Neuronal stem cell (in vitro differentiated cells): Measurements from ENCODE around the gene THOC7.

Source experiments
- DNase-seq: peaks from one replicate; pipeline ENCODE4 v3.0.0-alpha.2; 2013; ENCODE audit warnings: low spot score
- H2AFZ ChIP-seq: one replicate; pipeline ENCODE4 v1.6.1; 2013; ENCODE audit warnings: mild to moderate bottlenecking, low read length, inconsistent platforms
- H2AK5ac ChIP-seq: 2 replicates; pipeline ENCODE4 v1.6.1; 2013; ENCODE audit warnings: low read depth, mild to moderate bottlenecking, inconsistent platforms, low read length, moderate library complexity, mixed read lengths
- H2BK120ac ChIP-seq: 2 replicates; pipeline ENCODE4 v1.6.1; 2013; ENCODE audit warnings: low read depth, mild to moderate bottlenecking, inconsistent platforms, low read length, moderate library complexity, mixed read lengths
- H2BK12ac ChIP-seq: one replicate; pipeline ENCODE4 v1.6.1; 2013; ENCODE audit warnings: low read length, inconsistent platforms
- H2BK15ac ChIP-seq: 2 replicates; pipeline ENCODE4 v1.6.1; 2013; ENCODE audit warnings: mild to moderate bottlenecking, low read length, inconsistent platforms, mixed read lengths
- H2BK5ac ChIP-seq: one replicate; pipeline ENCODE4 v1.6.1; 2013; ENCODE audit warnings: inconsistent platforms, mild to moderate bottlenecking, low read length, moderate library complexity
- H3K14ac ChIP-seq: one replicate; pipeline ENCODE4 v1.6.1; 2013; ENCODE audit warnings: low read length, inconsistent platforms
- H3K18ac ChIP-seq: 2 replicates; pipeline ENCODE4 v1.6.1; 2013; ENCODE audit warnings: low read length, inconsistent platforms
- H3K23ac ChIP-seq: 2 replicates; pipeline ENCODE4 v1.6.1; 2013; ENCODE audit warnings: low read depth, mild to moderate bottlenecking, mixed read lengths, low read length, inconsistent platforms; ENCODE audit not compliant: poor library complexity
- H3K27ac ChIP-seq: replicated peaks from 3 replicates; pipeline ENCODE4 v1.5.1; 2013; ENCODE audit warnings: low read length, inconsistent platforms
- H3K27me3 ChIP-seq, 3 experiments: 2 replicates each; pipeline ENCODE4 v1.6.1; 2013; ENCODE audit warnings: low read length in 3 of 3, mild to moderate bottlenecking in 2 of 3, inconsistent platforms in 1 of 3, low read depth in 1 of 3, mixed read lengths in 1 of 3, moderate library complexity in 1 of 3; ENCODE audit not compliant: control insufficient read depth in 3 of 3, insufficient read depth in 3 of 3
- H3K36me3 ChIP-seq, 2 donors: replicated peaks in 1 of 2; 2 replicates each; pipeline ENCODE4 v1.6.1; 2013; ENCODE audit warnings: low read length in 2 of 2; ENCODE audit not compliant: control insufficient read depth in 2 of 2, insufficient read depth in 2 of 2
- H3K4ac ChIP-seq: 2 replicates; pipeline ENCODE4 v1.6.1; 2013; ENCODE audit warnings: inconsistent platforms, mild to moderate bottlenecking, low read length, moderate library complexity
- H3K4me1 ChIP-seq, 2 donors: 1 replicate in 1 of 2; 2 replicates in 1 of 2; pipeline ENCODE4 v1.6.1; 2013; ENCODE audit warnings: low read length in 2 of 2, low read depth in 1 of 2; ENCODE audit not compliant: control insufficient read depth in 2 of 2, insufficient read depth in 1 of 2
- H3K4me2 ChIP-seq: one replicate; pipeline ENCODE4 v1.6.1; 2013; ENCODE audit warnings: mild to moderate bottlenecking, low read length, inconsistent platforms; ENCODE audit not compliant: insufficient read depth, poor library complexity, severe bottlenecking
- H3K4me3 ChIP-seq, 2 donors: 2 replicates each; pipeline ENCODE4 v1.5.1; 2013; ENCODE audit warnings: low read length in 2 of 2, mild to moderate bottlenecking in 2 of 2, inconsistent platforms in 1 of 2, moderate library complexity in 1 of 2
- H3K79me1 ChIP-seq: one replicate; pipeline ENCODE4 v1.6.1; 2013; ENCODE audit warnings: low read depth, mild to moderate bottlenecking, inconsistent platforms, low read length, moderate library complexity
- H3K9ac ChIP-seq: one replicate; pipeline ENCODE4 v1.6.1; 2013; ENCODE audit warnings: mild to moderate bottlenecking, low read depth, low read length, inconsistent platforms; ENCODE audit not compliant: poor library complexity
- H3K9me3 ChIP-seq, 2 donors: replicated peaks in 1 of 2; 2 replicates each; pipeline versions ENCODE3 to v1.6.1; 2013; ENCODE audit warnings: low read length in 2 of 2, mild to moderate bottlenecking in 2 of 2, inconsistent platforms in 1 of 2, low read depth in 1 of 2, mixed read lengths in 1 of 2, moderate library complexity in 1 of 2; ENCODE audit not compliant: control insufficient read depth in 2 of 2, insufficient read depth in 1 of 2
- H4K8ac ChIP-seq: one replicate; pipeline ENCODE4 v1.6.1; 2013; ENCODE audit warnings: low read depth, mild to moderate bottlenecking, inconsistent platforms, low read length, moderate library complexity
- H4K91ac ChIP-seq: one replicate; pipeline ENCODE4 v1.6.1; 2013; ENCODE audit warnings: low read length, low read depth, mild to moderate bottlenecking, inconsistent platforms; ENCODE audit not compliant: poor library complexity
- WGBS, 2 donors: extraction: QIAGEN DNeasy Blood & Tissue Kit; methylation state at CpG; one replicate each; pipeline ENCODE4 v1.1.7; 2013; ENCODE audit warnings: missing lambda C conversion rate in 2 of 2, mixed read lengths in 1 of 2; ENCODE audit not compliant: insufficient read length in 2 of 2, insufficient replicate concordance in 1 of 2; ENCODE audit errors: extremely low coverage in 2 of 2; 5-methylcytosine and 5-hydroxymethylcytosine counted together

THOC7 gene

DNA sequence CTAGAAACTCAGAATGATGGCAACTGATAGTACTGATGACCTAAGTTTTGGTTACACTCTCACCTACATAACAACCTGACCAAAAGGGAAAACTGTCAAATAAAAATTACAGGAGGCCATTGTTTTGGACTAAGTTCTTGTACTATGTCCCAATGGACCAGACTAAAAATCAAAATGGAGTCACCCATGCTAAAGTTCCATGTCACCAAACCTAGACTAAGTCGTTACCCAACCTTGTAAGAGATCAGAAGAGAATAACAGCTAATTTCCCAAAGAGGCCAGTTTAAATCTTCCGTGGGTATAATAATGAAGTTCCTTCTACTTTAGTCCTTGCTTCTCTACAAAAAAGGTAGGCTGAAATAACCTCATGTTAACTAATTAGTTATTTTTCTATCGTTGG is 12.3 kb downstream of the THOC7 start:
- Histone ChIP-seq H2AFZ (no peak overlapping the region), H3K4me2 (no peak overlapping the region), H4K91ac (no peak overlapping the region), H3K23ac (no peak overlapping the region), H3K27ac (no peak overlapping the region), H3K4me3 (no peak overlapping the region), H3K4me1 (peaks cover 2 to 4% of the 10 kb centered on the region in 2 donors), H3K4ac (no peak overlapping the region), H2BK5ac (no peak overlapping the region), H3K36me3 (no peaks in the 10 kb centered on the region), H3K79me1 (no peaks in the 10 kb centered on the region), H3K9ac (no peak overlapping the region), H2BK15ac (no peak overlapping the region), H3K14ac (no peak overlapping the region), H3K9me3 (peaks cover 0 to 2% of the 10 kb centered on the region in 2 donors), H3K18ac (no peak overlapping the region), H2BK12ac (no peak overlapping the region), H4K8ac (no peak overlapping the region), H2BK120ac (no peak overlapping the region), H2AK5ac (no peak overlapping the region), H3K27me3 (no peaks in the 10 kb centered on the region)
- DNase-seq: no peak
- WGBS, 2 donors: no CpG with 5 or more reads among the region's 3 CpGs

DNA sequence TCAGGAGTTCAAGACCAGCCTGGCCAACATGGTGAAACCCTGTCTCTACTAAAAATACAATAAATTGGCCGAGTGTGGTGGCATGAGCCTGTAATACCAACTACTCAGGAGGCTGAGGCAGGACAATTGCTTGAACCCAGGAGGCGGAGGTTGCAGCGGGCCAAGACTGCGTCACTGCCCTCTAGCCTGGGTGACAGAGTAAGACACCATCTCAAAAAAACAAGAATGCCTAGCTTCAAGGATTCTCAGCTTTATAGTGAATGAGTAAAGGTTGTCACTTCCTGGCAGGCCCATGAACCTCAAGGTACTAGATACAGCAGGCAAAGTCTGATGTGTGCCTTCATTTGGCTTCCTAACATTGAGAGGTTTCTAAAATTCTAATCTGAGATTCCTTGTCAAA is 14.4 kb downstream of the THOC7 start:
- H2BK15ac ChIP-seq: no peak overlapping the region
- no peaks in the 10 kb centered on the region for H3K36me3 ChIP-seq
- H3K4me2 ChIP-seq: no peak overlapping the region
- no peak overlapping the region for H2BK5ac ChIP-seq
- no CpG with 5 or more reads among the region's 4 CpGs for WGBS, 2 donors
- no peak overlapping the region for H2BK120ac ChIP-seq
- H4K91ac ChIP-seq: no peak overlapping the region
- no peak overlapping the region for H4K8ac ChIP-seq
- H3K27ac ChIP-seq: no peak overlapping the region
- no peaks in the 10 kb centered on the region for H3K79me1 ChIP-seq
- no peak overlapping the region for H3K14ac ChIP-seq
- no peak overlapping the region for H3K9ac ChIP-seq
- peaks cover 0 to 2% of the 10 kb centered on the region in 2 donors for H3K9me3 ChIP-seq
- H3K4ac ChIP-seq: no peak overlapping the region
- no peak overlapping the region for H3K4me3 ChIP-seq
- H3K4me1 ChIP-seq: peaks cover 3 to 4% of the 10 kb centered on the region in 2 donors
- no peak for DNase-seq
- H3K18ac ChIP-seq: no peak overlapping the region
- H2AFZ ChIP-seq: no peak overlapping the region
- H3K27me3 ChIP-seq: no peaks in the 10 kb centered on the region
- no peak overlapping the region for H3K23ac ChIP-seq
- H2BK12ac ChIP-seq: no peak overlapping the region
- no peak overlapping the region for H2AK5ac ChIP-seq

DNA sequence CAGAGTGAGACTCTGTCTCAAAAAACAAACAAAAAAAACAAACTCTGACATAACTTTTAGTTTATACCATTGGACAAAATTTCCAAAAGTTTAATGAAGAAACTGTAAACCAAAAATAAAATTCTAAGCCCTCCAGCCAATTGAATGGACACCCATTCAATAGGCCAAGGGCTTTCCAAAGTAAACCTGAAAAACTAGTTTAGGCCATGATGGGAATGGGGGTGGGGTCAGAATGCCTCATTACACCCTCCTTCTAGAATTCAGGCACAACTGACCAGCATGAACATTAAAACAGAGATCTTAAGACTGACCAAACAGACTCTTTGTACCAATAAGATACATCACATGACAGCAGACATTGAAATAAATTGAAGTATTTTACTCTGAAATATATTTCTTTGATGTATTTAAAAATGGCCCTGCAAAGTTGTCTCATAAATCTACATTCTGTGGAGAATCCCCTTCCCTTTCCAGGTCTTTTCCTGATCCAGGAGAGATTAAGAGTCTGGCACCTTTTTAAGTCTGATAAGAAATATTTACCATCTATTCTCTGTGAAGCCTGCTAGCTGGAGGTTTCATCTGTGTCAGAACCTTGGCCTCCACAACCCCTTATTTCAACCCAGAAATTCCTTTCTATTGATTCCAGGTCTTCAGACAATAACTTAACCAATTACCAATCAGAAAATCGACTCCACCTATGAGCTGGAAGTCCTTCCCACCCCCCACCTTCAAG is 15.7 kb downstream of the THOC7 start:
- Histone ChIP-seq H2AK5ac (no peak overlapping the region), H2BK120ac (no peak overlapping the region), H3K27ac (no peak overlapping the region), H2BK5ac (no peak overlapping the region), H3K4me1 (peaks cover 3 to 4% of the 10 kb centered on the region in 2 donors), H3K79me1 (no peaks in the 10 kb centered on the region), H4K91ac (no peak overlapping the region), H2BK12ac (no peak overlapping the region), H3K27me3 (no peaks in the 10 kb centered on the region), H3K4me2 (no peak overlapping the region), H3K36me3 (no peaks in the 10 kb centered on the region), H4K8ac (no peak overlapping the region), H3K4ac (no peak overlapping the region), H2BK15ac (no peak overlapping the region), H3K23ac (no peak overlapping the region), H3K9ac (no peak overlapping the region), H3K4me3 (no peak overlapping the region), H3K14ac (no peak overlapping the region), H2AFZ (no peak overlapping the region), H3K9me3 (no peaks in the 10 kb centered on the region), H3K18ac (no peak overlapping the region)
- WGBS, 2 donors: no CpG with 5 or more reads among the region's 1 CpG
- DNase-seq: no peak

DNA sequence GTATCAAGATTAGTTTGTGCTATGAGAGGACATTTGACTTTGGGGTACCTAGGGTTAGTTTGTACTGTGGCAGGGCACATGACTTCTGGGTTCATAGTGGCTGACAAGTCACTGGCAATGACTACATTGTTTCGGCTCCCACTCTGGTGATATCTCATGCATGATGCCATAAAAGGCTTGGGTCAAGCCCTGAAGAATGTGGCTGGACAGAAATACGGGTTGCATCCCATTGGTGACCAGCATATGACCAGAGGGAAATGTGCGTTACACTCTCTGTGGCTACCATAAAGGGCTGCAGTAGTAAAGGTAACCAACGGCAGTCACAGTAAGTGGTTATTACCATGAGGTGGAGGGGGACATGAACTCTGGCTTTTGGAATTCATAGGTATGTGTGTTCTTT is 18.4 kb downstream of the THOC7 start:
- no peak overlapping the region for H4K8ac ChIP-seq
- H3K18ac ChIP-seq: no peak overlapping the region
- H3K4me1 ChIP-seq: peaks cover 4 to 5% of the 10 kb centered on the region in 2 donors
- H2BK5ac ChIP-seq: no peak overlapping the region
- no peak overlapping the region for H3K4me2 ChIP-seq
- no peak overlapping the region for H3K14ac ChIP-seq
- no peak overlapping the region for H2AK5ac ChIP-seq
- no peak overlapping the region for H3K9ac ChIP-seq
- H2BK15ac ChIP-seq: no peak overlapping the region
- H2BK120ac ChIP-seq: no peak overlapping the region
- no peak overlapping the region for H3K27ac ChIP-seq
- H3K27me3 ChIP-seq: no peaks in the 10 kb centered on the region
- no peak overlapping the region for H2AFZ ChIP-seq
- no peak overlapping the region for H2BK12ac ChIP-seq
- WGBS, 2 donors: no CpG with 5 or more reads among the region's 4 CpGs
- no peaks in the 10 kb centered on the region for H3K79me1 ChIP-seq
- H3K36me3 ChIP-seq: no peaks in the 10 kb centered on the region
- no peak overlapping the region for H3K23ac ChIP-seq
- no peak overlapping the region for H4K91ac ChIP-seq
- no peaks in the 10 kb centered on the region for H3K9me3 ChIP-seq
- no peak overlapping the region for H3K4me3 ChIP-seq
- DNase-seq: no peak
- H3K4ac ChIP-seq: no peak overlapping the region
